Stimulated activated CD4-positive, alpha-beta T cell treated with anti-CD3 and anti-CD28 coated beads, Interleukin-12 subunit alpha, Interleukin-12 subunit beta, amount 100 ng/mL, for 4 hours (primary cell): ENCODE measurements around the gene GSX1.
"Not testable (repeated sequence)": the region's sequence is repeated elsewhere in the genome, so short reads cannot be mapped to it uniquely, and the experiment has no call there.

Experiments used
- DNase-seq: peaks from one replicate; pipeline ENCODE4 v3.0.0-alpha.2; 2020

The GSX1 gene

DNA sequence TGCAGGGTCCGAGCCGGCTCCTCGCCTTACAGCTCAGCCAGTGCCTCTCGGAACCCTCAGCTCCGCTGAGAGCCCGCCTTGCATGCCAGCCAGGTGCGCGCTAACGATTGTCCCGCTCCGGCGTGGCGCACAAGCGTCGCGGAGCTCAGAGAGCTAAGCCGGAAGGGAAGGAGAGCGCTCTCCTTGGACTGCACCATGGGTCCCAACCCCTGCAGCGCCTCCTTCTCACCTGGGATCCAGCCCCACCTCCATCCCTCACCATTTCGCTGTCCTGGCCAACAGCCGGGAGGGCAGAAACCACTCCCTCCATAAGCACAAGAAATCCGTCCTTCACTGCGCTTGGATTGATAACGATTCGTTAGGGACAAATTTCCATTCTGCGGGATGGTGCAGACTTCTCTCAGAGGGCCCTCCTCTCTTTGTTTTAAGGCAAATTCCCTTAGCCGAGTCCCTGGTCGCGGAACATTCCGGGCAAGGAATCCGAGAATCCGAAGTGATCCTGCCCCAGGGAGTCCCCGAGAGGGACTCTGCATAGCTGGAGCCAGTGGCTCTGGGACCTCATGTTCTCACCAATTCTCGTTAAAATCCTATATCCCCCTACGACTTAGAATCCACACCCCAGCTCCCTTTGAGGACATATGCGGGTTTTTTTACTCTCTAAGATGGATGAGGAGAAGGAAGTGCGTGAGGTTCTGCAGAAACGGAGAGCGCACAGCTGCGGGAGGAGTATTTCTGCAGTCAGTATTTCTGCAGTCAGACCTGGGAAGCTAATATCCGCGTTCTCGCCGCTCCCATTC, 2.8 kb downstream of the GSX1 start:
- DNase-seq: no peak

- no peak for DNase-seq
Observed at GRCh38 chr13:27795718-27796019, 3.4 kb downstream of the GSX1 start.

DNA sequence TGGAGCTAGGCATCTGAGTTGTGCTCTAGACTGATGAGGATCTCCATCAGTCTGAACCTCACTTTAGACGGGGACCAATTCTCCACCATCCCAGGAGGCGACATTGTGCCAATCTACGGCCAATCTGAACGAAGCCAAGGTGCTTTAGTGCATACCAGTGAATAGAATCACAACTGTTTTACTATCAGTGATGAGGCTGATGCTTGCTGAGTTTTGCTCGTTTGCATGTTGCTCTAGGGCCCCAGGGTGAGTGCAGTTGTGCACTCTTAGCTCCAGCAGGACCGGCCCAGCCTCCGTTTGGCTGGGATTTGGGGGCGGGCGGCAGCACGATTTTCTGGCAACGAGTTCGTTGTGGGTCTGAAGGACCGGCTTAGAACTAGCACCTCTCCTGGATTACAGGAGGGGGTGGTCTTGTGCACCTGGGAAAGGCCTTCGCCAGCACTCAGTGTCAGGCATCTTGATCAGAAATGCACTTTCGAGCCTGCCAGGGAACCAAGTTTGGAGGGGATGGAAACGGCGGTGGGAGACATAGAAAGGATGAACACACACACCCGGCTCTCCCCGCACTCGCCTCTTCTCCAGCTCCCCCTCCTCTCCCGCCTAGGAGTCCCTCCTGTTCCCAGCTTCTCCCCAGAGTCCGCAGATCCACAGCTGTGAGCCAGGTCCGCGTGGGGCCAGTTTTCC, 4.4 kb downstream of the GSX1 start:
- DNase-seq: no peak

GRCh38 chr13:27797228-27797624, 4.9 kb downstream of the GSX1 start:
- no peak for DNase-seq

DNA sequence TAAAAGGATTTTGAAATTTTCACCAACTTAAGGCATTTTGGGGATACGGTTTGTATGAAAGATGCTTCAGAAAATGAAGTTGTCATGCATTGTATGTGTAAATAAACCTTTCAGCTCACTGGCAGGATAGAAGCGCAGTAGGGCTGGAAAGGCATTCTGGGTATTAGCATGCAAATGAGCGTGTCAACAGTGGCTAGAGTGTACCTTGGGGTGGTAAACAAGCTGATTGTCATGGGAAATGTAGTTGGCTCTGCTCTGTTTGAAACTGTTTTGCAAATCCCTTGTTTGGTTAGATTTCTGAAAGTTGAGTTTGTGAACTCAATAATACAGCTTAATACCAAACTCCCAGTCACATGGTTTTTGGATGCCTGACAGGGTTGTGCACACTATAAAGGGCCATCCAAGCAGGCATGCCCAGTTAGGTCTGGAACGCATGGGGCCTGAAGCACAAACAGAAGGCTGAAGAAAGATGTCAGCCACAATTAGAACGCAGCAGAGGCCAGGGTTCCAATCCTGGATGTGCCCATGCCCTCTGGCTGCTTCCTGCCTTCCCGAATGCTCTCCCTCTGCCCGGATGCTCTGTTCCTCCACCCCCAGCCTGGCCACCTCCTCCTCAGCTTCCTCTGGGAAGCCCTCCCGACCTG, 14.6 kb downstream of the GSX1 start:
- DNase-seq: no peak

DNA sequence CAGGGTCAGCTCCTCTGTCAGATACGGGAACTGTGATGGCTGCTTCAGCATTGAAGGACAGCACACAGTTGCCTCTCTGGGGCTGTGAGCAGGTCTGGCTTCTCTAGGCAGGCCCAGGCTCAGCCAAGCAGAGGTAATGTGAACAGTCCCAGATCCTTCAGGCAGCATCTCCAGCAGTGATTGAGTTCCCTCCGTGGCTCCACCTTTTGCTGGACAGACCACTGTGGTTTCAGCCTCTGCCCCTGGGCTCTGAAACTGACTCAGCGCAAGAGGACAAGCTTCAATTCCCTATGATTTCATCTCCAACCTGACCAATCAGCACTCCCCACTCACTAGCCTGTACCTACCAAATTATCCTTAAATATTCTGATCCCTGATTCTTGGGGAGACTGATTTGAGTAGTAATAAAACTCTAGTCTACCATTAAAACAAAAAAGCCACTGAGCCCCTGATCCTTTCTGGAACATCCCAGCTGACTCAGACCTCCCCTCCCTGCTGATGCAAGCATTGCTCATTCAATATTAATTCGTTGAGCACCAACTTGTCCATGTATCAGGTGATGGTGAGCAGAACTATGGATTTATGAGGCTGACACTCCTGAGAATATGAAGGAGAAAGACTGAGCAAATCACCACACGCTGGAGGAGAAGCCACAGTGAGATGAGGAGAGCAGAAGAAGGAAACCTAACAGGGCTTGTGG, 16.7 kb downstream of the GSX1 start:
- no peak for DNase-seq

DNA sequence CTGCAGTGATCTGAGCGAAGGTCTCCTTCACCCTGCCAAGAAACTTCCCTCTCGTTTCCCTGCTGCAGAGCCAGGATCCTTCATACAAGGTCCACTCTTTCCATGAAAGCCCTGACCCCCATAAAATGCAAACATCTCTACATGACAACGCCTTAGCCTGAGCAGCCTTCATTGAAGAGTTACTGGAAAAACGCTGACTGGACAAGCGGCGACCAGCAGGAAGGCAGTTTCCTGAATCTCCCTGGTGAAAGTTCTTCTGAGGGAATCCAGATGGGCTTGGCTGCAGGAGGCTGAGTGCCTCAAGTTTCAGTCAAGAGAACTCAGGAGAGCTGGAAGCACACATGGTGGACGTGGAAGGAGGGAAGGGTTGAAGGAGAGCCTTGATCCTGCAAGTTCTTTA, 17.7 kb downstream of the GSX1 start:
- no peak for DNase-seq

- no peak for DNase-seq
Observed at GRCh38 chr13:27810461-27810860, 18.2 kb downstream of the GSX1 start.

- no peak for DNase-seq
Observed at GRCh38 chr13:27813826-27814225, 21.5 kb downstream of the GSX1 start.

DNA sequence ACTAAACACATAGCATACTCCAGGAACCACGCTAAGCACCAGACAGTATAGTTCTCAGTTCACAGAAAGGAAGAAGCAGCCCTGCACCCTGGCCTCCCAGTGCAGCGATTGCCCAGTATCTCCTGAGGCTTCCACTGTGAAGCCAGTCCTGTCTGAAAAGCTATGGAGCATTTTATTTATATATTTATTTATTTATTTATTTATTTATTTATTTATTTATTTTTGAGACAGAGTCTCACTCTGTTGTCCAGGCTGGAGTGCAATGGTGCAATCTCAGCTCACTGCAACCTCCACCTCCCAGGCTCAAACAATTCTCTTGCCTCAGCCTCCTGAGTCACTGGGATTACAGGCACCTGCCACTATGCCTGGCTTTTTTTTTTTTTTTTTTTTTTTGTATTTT, 25.5 kb downstream of the GSX1 start:
- DNase-seq: not testable (repeated sequence)

GRCh38 chr13:27820524-27821482, 28.5 kb downstream of the GSX1 start:
- no peak for DNase-seq

DNA sequence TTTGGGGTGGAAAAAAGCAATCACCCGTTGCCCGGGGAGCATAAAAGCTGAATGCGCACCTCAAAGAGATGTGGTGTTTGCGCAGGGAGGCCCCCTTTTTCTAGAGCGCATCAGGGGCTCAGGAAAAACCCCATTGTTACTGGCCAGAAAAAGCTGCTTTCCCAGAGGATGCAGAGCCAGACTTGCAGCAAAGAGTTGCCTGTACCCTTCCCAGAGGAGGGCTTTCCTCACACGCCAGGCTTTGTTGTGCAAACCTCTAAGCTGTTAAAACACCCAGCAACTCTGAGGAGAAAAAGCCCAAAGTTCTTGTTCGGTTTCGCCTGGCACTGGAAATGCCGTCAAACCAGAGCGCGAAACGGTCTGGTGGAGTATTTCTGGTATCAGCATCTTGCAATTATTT, 29.3 kb downstream of the GSX1 start:
- no peak for DNase-seq

DNA sequence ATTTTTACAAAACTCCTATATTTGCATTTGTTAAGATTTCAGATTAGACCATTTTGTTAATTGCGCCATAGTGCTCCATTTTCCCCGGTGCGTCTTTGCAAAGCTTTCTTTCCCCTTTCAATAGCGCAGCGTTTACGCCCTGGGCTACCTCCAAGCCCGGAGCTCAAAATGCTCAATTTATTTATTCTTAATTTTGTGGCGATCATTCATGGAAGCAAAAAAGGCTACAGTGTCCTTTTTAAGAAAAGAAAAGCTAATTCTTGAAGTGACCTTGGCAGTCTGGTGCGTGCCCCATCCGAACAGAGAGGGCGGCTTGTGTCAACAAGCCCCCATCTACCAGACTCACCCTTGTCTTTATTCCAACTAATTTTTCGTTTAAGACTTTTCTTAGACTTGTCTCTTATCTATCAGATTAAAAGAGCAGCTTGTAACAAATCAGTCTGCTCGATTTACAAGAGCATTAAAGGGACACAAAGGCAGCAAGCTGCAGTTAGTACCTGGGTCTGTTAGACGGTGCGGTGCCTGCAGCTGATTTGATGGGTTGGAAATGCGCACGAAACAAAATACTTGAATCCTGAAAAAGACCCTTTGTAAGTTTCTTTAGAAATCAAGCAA, 30.1 kb downstream of the GSX1 start:
- no peak for DNase-seq

- no peak for DNase-seq
Observed at GRCh38 chr13:27822873-27823311, 30.6 kb downstream of the GSX1 start.

- DNase-seq: no peak
Observed at GRCh38 chr13:27824121-27824520, 31.8 kb downstream of the GSX1 start.

- no peak for DNase-seq
Observed at GRCh38 chr13:27825072-27825471, 32.8 kb downstream of the GSX1 start.

DNA sequence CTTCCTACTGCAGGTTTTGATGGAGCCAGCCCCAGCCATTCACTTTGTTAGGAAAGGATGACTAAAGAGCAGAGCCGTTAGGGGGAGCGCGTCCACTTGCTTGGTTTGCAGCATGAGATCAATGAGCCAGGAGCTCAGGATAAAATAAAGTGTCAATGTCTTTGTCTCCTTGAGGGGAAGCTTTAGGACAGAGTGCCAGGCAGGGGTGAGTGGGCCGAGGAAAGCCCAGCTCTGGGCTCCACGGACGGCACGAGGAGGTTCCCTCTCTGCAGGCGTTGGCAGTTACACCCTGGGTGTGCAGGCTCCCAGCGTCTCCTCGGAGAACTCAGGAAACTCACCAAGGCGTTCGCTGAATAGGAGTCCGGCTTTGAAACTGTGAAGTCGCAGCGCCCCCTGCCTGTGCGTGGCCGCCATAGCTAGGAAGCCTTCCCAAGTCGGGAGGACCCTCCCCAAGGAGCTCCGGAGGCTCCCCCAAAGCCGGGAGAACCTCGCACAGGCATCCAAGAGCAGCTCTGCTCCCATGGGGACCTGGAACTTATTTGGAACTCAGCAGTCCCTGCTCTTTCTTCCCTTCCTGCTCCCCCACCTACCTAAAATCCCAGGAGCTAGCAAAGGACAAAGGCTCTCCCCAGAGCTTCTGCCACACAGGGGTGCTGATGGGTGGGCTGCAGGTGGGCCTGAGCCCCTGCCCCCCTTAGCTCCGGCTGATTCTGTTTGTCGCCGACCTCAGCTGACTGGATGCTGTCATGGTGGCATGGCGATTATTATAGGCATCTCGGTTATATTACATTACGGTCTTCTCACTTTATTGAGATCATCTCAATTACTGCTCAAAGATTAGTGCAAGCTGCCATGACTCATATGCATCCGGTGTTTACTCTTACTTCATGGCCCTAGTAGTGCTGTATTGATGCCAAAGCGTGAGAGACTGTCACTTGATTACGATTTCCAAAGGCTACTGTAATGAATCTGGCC, 34.4 kb downstream of the GSX1 start:
- DNase-seq: peak; percentile 56

DNA sequence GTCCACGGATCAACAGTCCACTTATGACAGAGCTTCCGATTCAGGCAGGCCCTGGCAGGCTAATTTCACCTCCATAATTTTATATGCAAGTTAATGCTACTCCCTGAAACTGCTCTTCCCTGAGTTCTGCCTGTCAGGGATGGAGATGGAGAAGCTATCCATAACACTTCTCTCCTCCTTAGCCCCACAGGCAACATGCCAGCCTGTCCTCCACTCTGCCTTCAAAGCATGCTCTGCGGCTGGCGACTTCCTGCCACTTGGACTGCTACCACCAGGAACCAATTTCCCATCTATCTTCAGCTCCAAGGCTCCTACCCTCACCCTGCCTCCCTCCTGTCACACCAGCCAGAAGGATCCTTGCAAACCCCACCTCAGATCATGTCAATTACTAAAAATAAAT, 35.4 kb downstream of the GSX1 start:
- no peak for DNase-seq

DNA sequence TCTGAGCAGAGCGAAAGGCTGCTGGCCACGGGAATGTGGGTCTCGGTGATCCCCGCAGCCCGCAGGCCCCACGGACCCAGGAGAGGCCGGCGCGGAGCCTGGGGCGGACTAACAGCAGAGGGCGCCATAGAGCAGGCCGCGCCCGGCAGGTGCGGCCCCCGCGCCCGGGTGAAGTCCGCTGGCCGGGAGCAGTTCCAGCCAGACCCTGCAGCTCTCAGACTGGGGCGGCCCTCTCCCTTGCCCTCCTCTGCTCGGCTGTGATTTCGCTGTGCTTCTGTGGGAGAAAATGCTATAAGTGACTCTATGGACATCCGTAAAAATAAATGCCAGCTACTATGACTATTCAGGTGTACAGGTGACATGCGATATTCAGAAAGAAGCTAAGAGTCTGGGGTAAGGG, 37.7 kb downstream of the GSX1 start:
- peak; percentile 67 for DNase-seq

GRCh38 chr13:27833206-27833605, 40.9 kb downstream of the GSX1 start:
- no peak for DNase-seq

DNA sequence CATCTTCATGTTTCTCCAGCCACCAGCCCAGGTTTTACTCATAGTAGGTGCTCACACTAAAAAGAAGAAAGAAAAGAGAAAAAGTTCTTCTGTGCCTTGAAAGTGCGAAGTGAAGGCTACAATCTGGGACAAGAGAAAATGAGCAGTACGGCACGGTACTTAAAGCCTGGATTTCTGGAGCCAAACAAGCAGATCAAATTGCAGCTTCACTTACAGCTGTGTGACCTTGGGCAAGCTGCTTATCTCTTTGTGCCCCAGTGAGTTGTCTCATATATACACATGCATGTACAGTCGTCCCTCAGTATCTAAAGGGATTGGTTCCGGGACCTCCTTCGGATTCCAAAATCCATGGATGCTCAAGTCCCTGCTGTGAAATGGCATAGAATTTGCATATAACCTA, 41.8 kb downstream of the GSX1 start:
- no peak for DNase-seq
